Measurements from ENCODE around the gene GPD2.

Gene GPD2

GRCh38 chr2:156536534-156536933 is 100.4 kb downstream of the GPD2 start:
- DNase-seq: no peak

DNA sequence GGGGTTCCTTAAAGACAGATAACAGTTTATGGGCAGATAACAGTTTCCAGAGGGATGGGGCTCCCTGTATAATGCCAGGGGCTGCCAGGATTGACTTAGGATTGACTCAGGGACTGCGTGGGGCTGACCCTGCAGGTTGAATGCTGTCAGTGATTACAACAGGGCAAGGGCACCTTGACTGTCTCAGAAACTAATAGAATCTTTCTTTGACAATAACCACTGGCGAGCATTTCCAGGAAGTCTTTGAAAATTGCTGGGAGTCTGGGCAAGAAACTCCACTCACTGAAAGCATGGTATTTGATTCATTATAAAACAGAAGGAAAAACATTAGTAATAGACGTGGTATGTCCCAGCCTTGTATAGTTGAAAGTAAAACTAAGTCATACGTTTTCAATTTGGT is 101.0 kb downstream of the GPD2 start:
- DNase-seq: no peak

DNA sequence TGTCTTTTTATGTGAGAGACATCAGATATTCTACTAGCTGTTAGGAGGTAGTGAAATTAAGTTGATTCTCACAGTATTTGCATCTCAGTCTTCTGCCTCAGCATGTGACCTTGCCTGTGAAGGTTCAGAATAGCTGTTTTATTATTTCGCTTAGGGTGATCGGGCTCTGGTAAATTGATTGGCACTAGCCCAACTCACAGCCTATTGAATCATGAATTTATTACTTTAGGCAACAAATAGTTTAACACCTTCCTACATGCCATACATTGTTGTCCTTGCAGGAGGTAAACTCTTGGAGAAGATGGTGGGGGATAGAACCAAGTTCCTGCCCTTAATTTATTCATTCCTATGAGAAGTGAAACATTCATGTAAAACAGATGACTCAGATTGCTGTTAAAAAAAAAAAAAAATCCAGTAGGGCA is 101.9 kb downstream of the GPD2 start:
- no peak for DNase-seq

DNA sequence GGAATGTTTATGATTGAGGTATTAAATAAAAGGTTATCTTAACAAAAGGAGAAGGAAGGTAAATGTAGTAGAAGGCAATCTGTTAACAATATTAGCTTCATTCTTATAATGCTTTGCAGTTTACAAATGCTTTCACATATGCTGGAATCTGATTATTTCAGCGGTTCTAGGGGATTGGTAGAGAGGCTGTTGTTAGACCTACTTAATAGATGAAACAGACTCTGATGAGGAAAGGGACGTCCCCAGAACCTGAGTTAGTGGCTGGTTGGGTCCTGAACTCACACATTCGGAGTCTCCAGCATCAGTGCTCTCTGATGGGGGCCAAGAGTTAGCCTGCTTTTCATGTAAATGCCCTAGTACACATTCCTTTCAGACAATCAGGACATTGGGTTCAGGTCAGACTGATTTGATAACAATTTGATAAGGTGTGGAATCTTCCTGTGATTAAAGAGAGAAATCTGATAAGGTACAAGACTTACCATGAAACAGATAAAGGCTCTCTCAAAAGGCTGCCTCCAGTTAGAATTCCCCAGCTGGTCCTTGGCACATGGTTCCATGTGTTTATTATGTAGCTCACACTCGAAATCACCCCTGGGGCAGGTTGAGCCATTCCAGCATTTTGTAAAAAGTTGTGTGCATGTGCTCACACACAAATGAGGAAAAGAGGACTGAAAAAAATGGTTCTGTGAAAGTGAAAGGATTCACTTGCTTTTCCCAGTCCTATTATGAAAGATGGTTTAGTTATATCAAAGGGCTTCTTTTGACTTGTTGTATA is 103.1 kb downstream of the GPD2 start:
- DNase-seq: no peak

DNA sequence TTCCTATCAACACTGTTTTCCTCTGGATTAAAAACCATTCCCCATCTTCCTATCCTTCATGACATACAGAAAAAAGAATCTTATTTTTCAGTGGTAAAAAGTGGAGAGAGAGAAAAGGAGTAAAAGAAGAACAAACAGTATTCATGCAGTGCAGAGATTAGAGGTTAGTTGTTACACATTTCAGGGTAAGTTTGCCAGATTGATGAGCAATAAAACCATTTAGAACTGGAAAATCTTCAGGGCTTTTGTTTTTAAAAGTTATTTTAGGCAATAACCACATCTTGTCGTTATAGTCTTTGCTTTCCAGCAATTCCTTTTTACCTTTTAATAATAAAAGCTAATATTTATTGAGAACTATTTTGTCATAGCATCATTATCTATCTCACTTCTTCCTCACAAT is 104.5 kb downstream of the GPD2 start:
- no peak for DNase-seq

- DNase-seq: no peak
Measured at GRCh38 chr2:156541229-156541628, 105.0 kb downstream of the GPD2 start.

DNA sequence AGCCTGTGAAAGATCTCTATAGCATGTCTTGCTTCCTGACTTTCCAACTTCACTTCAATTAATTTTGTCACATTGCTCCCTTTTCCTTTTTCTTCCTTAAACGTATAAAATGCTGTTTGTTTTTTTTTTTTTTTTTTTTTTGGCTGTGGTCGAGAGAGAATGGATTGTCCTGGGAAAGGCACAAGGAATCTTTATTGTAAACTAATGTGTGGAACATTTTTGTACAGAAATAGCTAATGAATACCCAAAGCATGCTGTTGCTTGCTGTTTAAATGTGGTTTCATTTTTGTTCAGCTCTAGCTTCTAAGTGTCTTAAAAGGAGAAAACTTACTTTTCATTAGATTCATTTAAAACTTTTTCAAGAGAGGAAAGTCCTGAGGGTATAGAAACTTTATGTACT is 105.5 kb downstream of the GPD2 start:
- no peak for DNase-seq

DNA sequence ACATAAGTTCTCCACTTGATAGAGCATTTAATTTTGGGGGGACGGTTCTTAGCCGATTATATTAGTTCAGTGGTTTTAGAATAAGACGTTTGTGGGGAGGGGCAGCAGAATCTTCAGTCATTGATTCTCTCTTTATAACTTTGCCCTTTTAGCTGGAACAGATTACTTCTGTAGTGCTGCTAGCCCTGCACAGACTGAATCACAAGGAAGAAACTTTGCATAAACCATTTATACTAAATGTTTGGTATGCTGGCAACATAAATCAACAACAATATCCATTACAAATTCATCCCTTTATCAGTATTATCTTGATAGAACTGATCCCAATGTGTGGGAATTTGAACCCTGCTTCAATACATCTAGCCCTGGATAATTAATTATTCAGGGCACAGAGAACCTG is 112.2 kb downstream of the GPD2 start:
- no peak for DNase-seq

- DNase-seq: no peak
Measured at GRCh38 chr2:156553714-156554442, 117.7 kb downstream of the GPD2 start.

GRCh38 chr2:156561326-156561725 is 125.1 kb downstream of the GPD2 start:
- DNase-seq: no peak

DNA sequence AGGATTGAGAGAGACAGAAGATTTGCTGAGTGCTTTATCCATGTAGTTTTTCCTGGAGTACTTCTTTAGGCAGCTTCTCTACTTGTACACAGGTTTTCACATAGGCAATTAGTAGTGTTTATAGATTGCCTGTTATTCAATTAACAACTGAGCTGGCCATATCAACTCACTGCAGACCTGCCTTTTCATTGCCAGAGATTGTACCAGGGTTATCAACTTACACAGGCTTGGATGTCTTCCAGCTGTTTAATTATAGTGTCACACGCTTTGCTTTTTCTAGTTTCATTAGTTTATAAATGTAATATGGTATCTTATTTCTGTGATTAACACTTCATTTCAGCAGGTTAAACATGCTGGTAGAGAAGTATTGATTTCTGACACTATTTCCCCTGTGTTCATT is 125.9 kb downstream of the GPD2 start:
- DNase-seq: no peak

- DNase-seq: no peak
Measured at GRCh38 chr2:156563994-156564753, 128.0 kb downstream of the GPD2 start.

GRCh38 chr2:156565066-156565710 is 129.0 kb downstream of the GPD2 start:
- no peak for DNase-seq

DNA sequence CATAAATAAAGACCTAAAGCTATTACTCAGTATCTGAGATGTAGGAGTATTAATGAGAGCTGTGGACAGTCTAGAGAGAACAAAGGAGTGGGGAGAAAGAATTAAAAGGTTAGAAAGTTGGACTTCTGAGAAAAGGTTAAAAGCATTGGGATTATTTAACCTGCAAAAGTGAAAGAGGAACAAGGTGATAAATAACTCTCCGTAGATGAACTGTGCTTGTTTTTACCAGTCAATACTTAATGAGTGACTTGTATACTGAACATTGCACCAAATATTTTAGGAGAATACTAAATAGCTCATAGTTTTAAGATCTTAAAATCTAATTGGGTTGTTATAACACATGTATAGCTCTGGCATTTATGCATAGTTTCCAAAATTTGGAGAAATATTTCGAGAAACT is 137.5 kb downstream of the GPD2 start:
- no peak for DNase-seq

- DNase-seq: no peak
Measured at GRCh38 chr2:156574112-156574511, 137.9 kb downstream of the GPD2 start.

- no peak for DNase-seq
Measured at GRCh38 chr2:156576005-156576404, 139.8 kb downstream of the GPD2 start.

DNA sequence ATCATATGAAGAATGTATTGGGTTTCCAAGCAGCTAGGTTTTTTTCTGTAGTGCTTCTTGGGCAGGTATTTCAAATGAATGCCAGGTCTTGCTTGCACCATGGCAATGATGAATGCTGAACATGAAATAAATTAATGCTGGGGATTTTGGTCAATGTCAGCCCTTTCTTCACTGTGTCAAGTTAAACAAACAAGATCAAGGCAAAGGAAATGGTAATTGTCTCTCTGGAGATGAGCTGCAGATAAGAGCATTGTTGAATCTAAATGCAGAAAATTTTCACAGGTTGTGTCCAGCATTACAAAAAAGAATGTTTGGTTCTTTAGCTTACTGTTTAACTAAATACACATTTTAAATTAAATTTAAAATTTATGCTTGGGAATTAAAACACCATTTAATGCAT is 144.3 kb downstream of the GPD2 start:
- DNase-seq: peak; percentile 8

GRCh38 chr2:156581280-156581679 is 145.1 kb downstream of the GPD2 start:
- DNase-seq: no peak

DNA sequence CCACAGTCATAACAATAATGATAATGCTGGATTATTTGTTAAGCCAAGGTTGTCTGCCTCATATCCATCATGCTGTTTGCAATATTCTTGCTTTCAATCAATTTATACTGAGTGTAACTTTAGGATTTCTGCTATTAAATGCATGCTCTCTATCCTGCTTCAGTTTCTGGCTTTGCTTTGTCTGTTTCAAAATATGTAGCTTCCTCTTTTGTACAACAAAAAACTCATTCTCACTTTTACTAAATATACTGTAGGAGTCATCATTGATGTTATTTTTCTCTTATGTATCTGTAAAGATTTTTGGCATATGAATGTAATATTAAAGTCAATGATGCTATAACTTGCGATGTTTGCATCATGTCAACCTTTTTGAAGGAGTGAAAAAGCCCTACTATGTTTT is 149.3 kb downstream of the GPD2 start:
- no peak for DNase-seq

- DNase-seq: no peak
Measured at GRCh38 chr2:156586621-156587020, 150.4 kb downstream of the GPD2 start.

GRCh38 chr2:156589381-156590079 is 153.4 kb downstream of the GPD2 start:
- peak; percentile 57 for DNase-seq

DNA sequence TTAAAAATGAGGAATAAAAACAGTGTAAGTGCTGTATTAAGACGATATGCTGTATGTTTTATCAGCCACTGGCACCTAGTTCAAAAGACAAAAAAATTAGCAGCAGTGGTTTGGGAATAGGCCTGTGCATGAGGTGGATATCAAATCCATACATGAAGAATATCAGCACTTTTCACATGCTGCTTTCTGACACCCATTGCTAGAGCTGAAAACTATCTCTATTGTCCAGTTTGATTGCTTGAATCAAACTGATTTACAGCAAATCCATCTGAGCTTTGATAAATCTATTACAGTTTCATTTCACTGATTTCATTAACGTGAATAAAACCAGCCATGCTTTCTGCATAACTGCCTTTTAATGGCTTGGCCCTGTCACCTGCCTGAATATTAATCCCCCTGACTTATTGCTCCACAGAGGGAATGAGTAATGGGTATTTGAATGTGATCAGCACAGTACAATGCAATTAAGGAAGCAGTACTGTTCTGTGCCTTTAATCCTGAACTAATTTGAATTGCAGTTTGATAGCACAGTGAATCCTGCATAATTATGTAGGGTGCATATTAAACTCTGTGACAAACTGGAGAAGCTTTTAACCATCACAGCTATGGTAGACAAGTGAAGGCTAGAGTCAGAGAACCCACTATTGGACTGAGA is 154.0 kb downstream of the GPD2 start:
- DNase-seq: no peak

Data from CD4-positive, alpha-beta T cell treated with Interleukin-21 for 1 hour (primary cell).